Epithelial cell of proximal tubule (primary cell): ENCODE measurements around the gene CDH23. TPM values are rescaled to one million over a fixed set of nuclear protein-coding genes. Genes with fewer than 3 reads are reported as not detected.
A peak's percentile ranks its signal among the peaks of the same experiment; 100 is the strongest.

ENCODE experiments used
- DNase-seq: peaks from one replicate; pipeline ENCODE4 v3.0.0-alpha.2; 2011; ENCODE audit warnings: low read depth
- H3K4me3 ChIP-seq: 2 replicates; pipeline ENCODE4 v1.5.1; 2011; ENCODE audit warnings: low read depth, mild to moderate bottlenecking, low read length
- CTCF ChIP-seq: conservative IDR thresholded peaks from 2 replicates; pipeline ENCODE4 v1.5.1; 2012; ENCODE audit warnings: low read depth, mild to moderate bottlenecking, low read length
- total RNA-seq: library from RNA; depleted of rRNA; stranded (reverse); fragments of >200 nt; gene quantifications from 2 replicates; pipeline ENCODE4 v1.2.3, GENCODE V29; 2015

CDH23 gene
- total RNA-seq, 1 donor from 2014 or later, result under 0.01 TPM

GRCh38 chr10:71569775-71570588 is 173.3 kb downstream of the CDH23 start:
- H3K4me3 ChIP-seq, result no peak overlapping the region
- DNase-seq, result no peak
- peak; percentile 92 for TF ChIP-seq CTCF

- DNase-seq, result no peak
- no peak overlapping the region for H3K4me3 ChIP-seq
- TF ChIP-seq CTCF, result no peak
These were observed 174.9 kb downstream of the CDH23 start for GRCh38 chr10:71571460-71572175.

- no peak overlapping the region for H3K4me3 ChIP-seq
- TF ChIP-seq CTCF, result no peak
- DNase-seq, result no peak
These were observed 176.2 kb downstream of the CDH23 start for GRCh38 chr10:71572962-71573361.

GRCh38 chr10:71573562-71574518 is 177.1 kb downstream of the CDH23 start:
- no peak for TF ChIP-seq CTCF

GRCh38 chr10:71575451-71575850 is 178.7 kb downstream of the CDH23 start:
- no peak for TF ChIP-seq CTCF
- H3K4me3 ChIP-seq, result no peak overlapping the region
- no peak for DNase-seq

More at GRCh38 chr10:71573562-71574518, 177.1 kb downstream of the CDH23 start:
- H3K4me3 ChIP-seq, result no peak overlapping the region
- DNase-seq, result no peak

- H3K4me3 ChIP-seq, result no peak overlapping the region
- no peak for TF ChIP-seq CTCF
- no peak for DNase-seq
These were observed 179.4 kb downstream of the CDH23 start for GRCh38 chr10:71575934-71576801.
